HEK293T (cell line): ENCODE measurements around the gene ZNF622.

Source experiments
- CTCF ChIA-PET: fragments of 350-600 bp; formaldehyde crosslinking; extraction: SDS; loops from one replicate; lab custom pipeline; 2021; ENCODE audit warnings: antibody characterized with exemption, inconsistent platforms; lab: Yijun Ruan, JAX
- POLR2A ChIA-PET: fragments of 350-600 bp; formaldehyde crosslinking; extraction: SDS; loops from one replicate; lab custom pipeline; 2020; ENCODE audit warnings: antibody characterized with exemption, inconsistent platforms; lab: Yijun Ruan, JAX
- DNase-seq: peaks from one replicate; pipeline ENCODE4 v3.0.0; 2012; ENCODE audit warnings: mixed read lengths; ENCODE audit errors: extremely low spot score
- ARNT ChIP-seq: fragments of 450-650 bp; IDR thresholded peaks from 2 replicates; pipeline ENCODE4 v1.6.1; 2017; ENCODE audit warnings: mild to moderate bottlenecking
- BHLHE40 ChIP-seq: fragments of 450-650 bp; IDR thresholded peaks from 2 replicates; pipeline ENCODE4 v1.6.1; 2016; ENCODE audit warnings: mild to moderate bottlenecking, moderate library complexity, borderline replicate concordance
- CTBP1 ChIP-seq: fragments of 450-650 bp; IDR thresholded peaks from 2 replicates; pipeline ENCODE4 v1.6.1; 2016; ENCODE audit warnings: borderline replicate concordance
- ELF4 ChIP-seq: fragments of 450-650 bp; IDR thresholded peaks from 2 replicates; pipeline ENCODE4 v1.6.1; 2017; ENCODE audit warnings: antibody characterized with exemption
- FOXA1 ChIP-seq: fragments of 450-650 bp; IDR thresholded peaks from 2 replicates; pipeline ENCODE4 v1.6.1; 2016; ENCODE audit warnings: mild to moderate bottlenecking
- FOXK2 ChIP-seq: fragments of 450-650 bp; IDR thresholded peaks from 2 replicates; pipeline ENCODE4 v1.6.1; 2016; ENCODE audit warnings: mild to moderate bottlenecking
- FOXM1 ChIP-seq: fragments of 450-650 bp; IDR thresholded peaks from 2 replicates; pipeline ENCODE4 v1.6.1; 2017; ENCODE audit warnings: mild to moderate bottlenecking, borderline replicate concordance
- HDGF ChIP-seq: fragments of 450-650 bp; IDR thresholded peaks from 2 replicates; pipeline ENCODE4 v1.6.1; 2017; ENCODE audit warnings: antibody characterized with exemption, borderline replicate concordance
- L3MBTL2 ChIP-seq: fragments of 450-650 bp; conservative IDR thresholded peaks from 2 replicates; pipeline ENCODE4 v1.6.1; 2016; ENCODE audit warnings: mild to moderate bottlenecking
- LEF1 ChIP-seq: fragments of 450-650 bp; IDR thresholded peaks from 2 replicates; pipeline ENCODE4 v1.6.1; 2017; ENCODE audit warnings: mild to moderate bottlenecking, borderline replicate concordance
- NFRKB ChIP-seq: fragments of 450-650 bp; IDR thresholded peaks from 2 replicates; pipeline ENCODE4 v1.6.1; 2016; ENCODE audit warnings: mild to moderate bottlenecking, moderate library complexity
- PKNOX1 ChIP-seq: fragments of 450-650 bp; IDR thresholded peaks from 2 replicates; pipeline ENCODE4 v1.6.1; 2016
- SP1 ChIP-seq: fragments of 450-650 bp; IDR thresholded peaks from 2 replicates; pipeline ENCODE4 v1.6.1; 2017
- SUZ12 ChIP-seq: fragments of 450-650 bp; IDR thresholded peaks from 2 replicates; pipeline ENCODE4 v1.6.1; 2016; ENCODE audit warnings: mild to moderate bottlenecking
- TARDBP ChIP-seq: fragments of 450-650 bp; IDR thresholded peaks from 2 replicates; pipeline ENCODE4 v1.6.1; 2016
- ZNF384 ChIP-seq: fragments of 450-650 bp; IDR thresholded peaks from 2 replicates; pipeline ENCODE4 v1.6.1; 2016

The ZNF622 gene

DNA sequence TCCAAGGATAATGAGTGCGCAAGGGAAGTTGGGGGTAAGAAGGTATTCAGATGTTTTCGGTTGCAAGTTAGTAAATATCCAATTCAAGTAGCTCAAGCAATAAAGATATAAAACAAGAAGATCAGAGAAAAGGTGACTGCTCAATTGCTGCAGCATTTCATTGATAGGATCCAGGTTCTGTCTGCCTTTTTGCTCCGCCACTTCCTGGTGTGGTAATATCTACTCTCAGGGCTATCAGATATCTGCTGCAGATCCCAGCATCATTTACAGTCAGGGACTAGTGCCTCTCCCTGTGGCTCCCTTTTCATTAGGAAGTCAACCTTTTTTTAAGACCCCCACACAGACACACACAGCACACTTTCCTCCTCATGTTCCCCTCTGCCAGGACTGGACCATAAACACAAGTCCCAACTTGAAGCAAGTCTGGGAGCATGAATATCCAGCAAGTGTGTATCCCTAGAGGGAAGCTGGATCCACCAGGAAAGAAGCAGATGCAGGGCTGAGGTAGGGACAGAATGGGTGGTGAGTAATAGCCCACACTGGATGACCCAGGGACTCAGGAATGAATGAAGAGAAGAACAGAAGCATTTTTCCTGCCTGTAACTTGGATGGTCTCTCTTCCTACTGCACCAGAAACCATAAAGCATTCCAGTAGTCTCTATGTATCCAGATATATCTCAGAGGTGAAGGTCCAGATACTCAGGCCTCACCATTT, 53.7 kb downstream of the ZNF622 start:
- TF ChIP-seq L3MBTL2 (no peak), FOXK2 (no peak), FOXM1 (no peak), SP1 (no peak), SUZ12 (no peak), HDGF (no peak), PKNOX1 (no peak), LEF1 (no peak), BHLHE40 (no peak), NFRKB (no peak), ZNF384 (no peak), TARDBP (no peak), FOXA1 (no peak), ARNT (no peak), ELF4 (no peak), CTBP1 (no peak)
- no peak for DNase-seq
- ChIA-PET POLR2A (no interaction called here), CTCF (no interaction called here)

DNA sequence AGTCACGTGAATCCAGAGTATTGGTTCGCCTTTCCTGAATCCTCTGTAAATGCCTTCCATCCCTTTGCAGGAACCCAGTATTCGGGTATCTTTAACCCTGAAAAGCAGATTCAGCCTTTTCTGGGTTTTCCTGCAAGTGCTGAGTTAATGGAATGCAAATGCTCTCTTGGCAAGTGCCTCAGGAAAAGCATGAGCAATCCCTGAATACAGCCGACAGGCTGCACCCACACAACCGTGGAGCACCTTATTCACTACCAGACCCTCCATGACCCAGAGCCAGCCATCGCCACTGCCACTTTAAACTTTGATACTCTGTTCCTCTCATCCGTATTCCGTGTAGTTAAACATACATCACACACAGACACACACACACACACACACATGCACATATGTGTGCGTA, 54.4 kb downstream of the ZNF622 start:
- CTCF ChIA-PET, result no interaction called here
- TF ChIP-seq NFRKB, result no peak
- TF ChIP-seq ELF4, result no peak
- TF ChIP-seq SP1, result no peak
- TF ChIP-seq ARNT, result no peak
- TF ChIP-seq HDGF, result no peak
- TF ChIP-seq L3MBTL2, result no peak
- POLR2A ChIA-PET, result no interaction called here
- DNase-seq, result no peak

GRCh38 chr5:16410338-16410737, 55.3 kb downstream of the ZNF622 start:
- ChIA-PET CTCF (no interaction called here), POLR2A (no interaction called here)
- TF ChIP-seq SP1 (no peak), BHLHE40 (no peak)
- DNase-seq, result no peak

DNA sequence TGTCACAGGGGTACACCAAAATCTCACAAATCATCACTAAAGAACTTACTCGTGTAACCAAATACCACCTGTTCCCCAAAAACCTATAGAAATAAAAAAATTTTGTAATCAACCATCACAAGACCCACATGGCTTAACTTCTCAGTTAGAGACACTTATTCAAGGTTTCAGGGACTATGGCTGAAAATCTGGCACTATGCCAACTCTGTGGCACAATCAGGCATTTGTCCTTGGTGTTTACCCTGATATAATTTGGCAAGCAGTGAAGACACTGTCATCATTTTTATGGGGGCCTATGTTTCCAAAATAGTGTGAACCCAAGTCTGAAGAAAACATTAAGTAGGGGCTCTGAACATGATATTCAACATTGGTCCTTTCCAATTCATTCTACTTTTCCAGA, 59.0 kb downstream of the ZNF622 start:
- TF ChIP-seq FOXA1 (no peak), SP1 (no peak), TARDBP (no peak), FOXM1 (no peak), ARNT (no peak), LEF1 (no peak), SUZ12 (no peak)
- CTCF ChIA-PET, result no interaction called here
- POLR2A ChIA-PET, result no interaction called here
- no peak for DNase-seq

DNA sequence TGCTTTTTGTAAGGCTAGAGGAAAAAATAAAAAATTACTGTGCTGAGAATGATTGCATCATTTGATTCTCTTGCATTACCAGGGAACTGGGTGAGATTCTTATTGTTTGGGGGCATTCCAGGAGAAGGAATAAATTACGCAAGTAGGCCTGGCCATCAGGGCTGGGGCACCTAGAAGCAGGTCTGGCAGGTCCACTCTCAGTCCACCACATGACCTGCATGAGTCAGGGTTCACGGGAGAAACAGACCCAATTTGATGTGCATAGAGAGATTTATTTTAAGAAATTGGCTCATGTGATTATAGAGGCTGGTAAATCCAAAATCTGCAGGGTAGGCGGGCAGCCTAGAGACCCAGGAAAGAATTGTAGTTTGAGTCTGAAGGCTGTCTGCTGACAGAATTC, 59.6 kb downstream of the ZNF622 start:
- ChIA-PET POLR2A (no interaction called here), CTCF (no interaction called here)
- no peak for DNase-seq

More for the DNA sequence above, 59.6 kb downstream of the ZNF622 start:
- TF ChIP-seq BHLHE40 (no peak), FOXA1 (no peak), LEF1 (no peak), NFRKB (no peak), ELF4 (no peak), PKNOX1 (no peak), SP1 (no peak), FOXM1 (no peak), FOXK2 (no peak), CTBP1 (no peak)
